Measurements from ENCODE around the gene SH3TC1.

SH3TC1 gene

GRCh38 chr4:8284391-8284790 is 85.3 kb downstream of the SH3TC1 start:
- in situ Hi-C loops (cut with MboI; ENCODE audit: low sequenced_read_pairs): no loop called here

- in situ Hi-C loops (cut with MboI; ENCODE audit: low sequenced_read_pairs): no loop called here
Measured at GRCh38 chr4:8285143-8285975, 86.3 kb downstream of the SH3TC1 start.

- in situ Hi-C loops (cut with MboI; ENCODE audit: low sequenced_read_pairs): no loop called here
Measured at GRCh38 chr4:8285976-8286718, 87.1 kb downstream of the SH3TC1 start.

GRCh38 chr4:8286719-8287342 is 87.7 kb downstream of the SH3TC1 start:
- in situ Hi-C loops (cut with MboI; ENCODE audit: low sequenced_read_pairs): no loop called here

- in situ Hi-C loops (cut with MboI; ENCODE audit: low sequenced_read_pairs): no loop called here
Measured at GRCh38 chr4:8287343-8288280, 88.5 kb downstream of the SH3TC1 start.

GRCh38 chr4:8289151-8289750 is 90.2 kb downstream of the SH3TC1 start:
- in situ Hi-C loops (cut with MboI; ENCODE audit: low sequenced_read_pairs): no loop called here

- in situ Hi-C loops (cut with MboI; ENCODE audit: low sequenced_read_pairs): no loop called here
Measured at GRCh38 chr4:8289956-8290700, 91.0 kb downstream of the SH3TC1 start.

- in situ Hi-C loops (cut with MboI; ENCODE audit: low sequenced_read_pairs): no loop called here
Measured at GRCh38 chr4:8290701-8290970, 91.5 kb downstream of the SH3TC1 start.
